ENCODE data around the gene AHCYL2.

AHCYL2 gene

DNA sequence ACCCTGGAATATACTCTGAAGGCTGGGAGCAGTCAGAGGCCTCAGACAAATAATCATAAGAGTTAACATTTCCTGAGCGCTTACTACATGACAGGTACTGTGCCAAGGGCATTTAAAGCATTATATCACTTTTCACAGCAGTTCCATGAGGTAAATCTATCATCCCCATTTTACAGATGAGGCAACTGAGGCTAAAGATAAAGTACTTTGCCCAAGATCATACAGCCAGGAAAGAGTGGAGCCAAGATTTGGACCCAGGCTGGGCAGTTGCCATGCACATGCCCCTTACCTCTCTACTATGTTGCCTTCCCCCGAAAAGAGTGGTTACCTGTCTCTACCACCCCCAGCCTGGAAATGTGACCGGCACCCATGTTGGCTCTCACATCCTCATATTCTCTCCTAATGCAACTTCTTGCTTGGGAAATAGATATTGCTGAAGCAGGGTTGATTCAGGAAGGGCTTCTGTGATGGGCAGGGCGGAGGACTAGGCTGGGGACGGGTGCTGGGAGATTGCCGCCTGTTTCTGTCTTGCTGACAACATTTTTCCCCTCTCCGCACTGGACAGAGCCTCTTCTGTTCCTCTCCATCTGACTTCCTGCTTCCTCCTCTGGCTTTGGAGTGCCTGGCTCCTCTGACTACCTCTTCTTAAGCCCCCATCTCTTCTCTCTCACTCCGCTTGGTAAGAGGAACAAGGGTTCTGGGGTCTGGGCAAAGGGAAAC is 22.6 kb upstream of the AHCYL2 start:
- Histone ChIP-seq H3K4me2 (ENCODE audit: low read length) (no peak overlapping the region), H3K4me3 (ENCODE audit: low read length) (no peak overlapping the region), H3K79me2 (ENCODE audit: control insufficient read depth, low read length) (no peaks in the 10 kb centered on the region), H3K27me3 (ENCODE audit: control insufficient read depth, low read length) (no peaks in the 10 kb centered on the region), H3K9me2 (replicated peaks; ENCODE audit: control insufficient read depth, low read length) (no peaks in the 10 kb centered on the region), H4K20me1 (ENCODE audit: control insufficient read depth, insufficient read depth, low read depth, low read length) (no peaks in the 10 kb centered on the region), H3K4me1 (ENCODE audit: control insufficient read depth, low read length) (peaks cover 5% of the 10 kb centered on the region), H3F3A (ENCODE audit: control insufficient read depth, insufficient read depth) (no peaks in the 10 kb centered on the region), H3K36me3 (ENCODE audit: control insufficient read depth, low read length) (no peaks in the 10 kb centered on the region), H3K9me3 (ENCODE audit: control insufficient read depth, insufficient read depth, low read length) (no peaks in the 10 kb centered on the region), H3K27ac (ENCODE audit: low read depth, low read length) (no peak overlapping the region)
- TF ChIP-seq, protein P1, sequence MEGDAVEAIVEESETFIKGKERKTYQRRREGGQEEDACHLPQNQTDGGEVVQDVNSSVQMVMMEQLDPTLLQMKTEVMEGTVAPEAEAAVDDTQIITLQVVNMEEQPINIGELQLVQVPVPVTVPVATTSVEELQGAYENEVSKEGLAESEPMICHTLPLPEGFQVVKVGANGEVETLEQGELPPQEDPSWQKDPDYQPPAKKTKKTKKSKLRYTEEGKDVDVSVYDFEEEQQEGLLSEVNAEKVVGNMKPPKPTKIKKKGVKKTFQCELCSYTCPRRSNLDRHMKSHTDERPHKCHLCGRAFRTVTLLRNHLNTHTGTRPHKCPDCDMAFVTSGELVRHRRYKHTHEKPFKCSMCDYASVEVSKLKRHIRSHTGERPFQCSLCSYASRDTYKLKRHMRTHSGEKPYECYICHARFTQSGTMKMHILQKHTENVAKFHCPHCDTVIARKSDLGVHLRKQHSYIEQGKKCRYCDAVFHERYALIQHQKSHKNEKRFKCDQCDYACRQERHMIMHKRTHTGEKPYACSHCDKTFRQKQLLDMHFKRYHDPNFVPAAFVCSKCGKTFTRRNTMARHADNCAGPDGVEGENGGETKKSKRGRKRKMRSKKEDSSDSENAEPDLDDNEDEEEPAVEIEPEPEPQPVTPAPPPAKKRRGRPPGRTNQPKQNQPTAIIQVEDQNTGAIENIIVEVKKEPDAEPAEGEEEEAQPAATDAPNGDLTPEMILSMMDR (IDR thresholded peaks at IDR 0.05; ENCODE audit: low read depth, low read length, poor library complexity, severe bottlenecking): no peak
- no peak for TF ChIP-seq EZH2phosphoT487 (IDR thresholded peaks at IDR 0.05; ENCODE audit: borderline replicate concordance, low read length)

DNA sequence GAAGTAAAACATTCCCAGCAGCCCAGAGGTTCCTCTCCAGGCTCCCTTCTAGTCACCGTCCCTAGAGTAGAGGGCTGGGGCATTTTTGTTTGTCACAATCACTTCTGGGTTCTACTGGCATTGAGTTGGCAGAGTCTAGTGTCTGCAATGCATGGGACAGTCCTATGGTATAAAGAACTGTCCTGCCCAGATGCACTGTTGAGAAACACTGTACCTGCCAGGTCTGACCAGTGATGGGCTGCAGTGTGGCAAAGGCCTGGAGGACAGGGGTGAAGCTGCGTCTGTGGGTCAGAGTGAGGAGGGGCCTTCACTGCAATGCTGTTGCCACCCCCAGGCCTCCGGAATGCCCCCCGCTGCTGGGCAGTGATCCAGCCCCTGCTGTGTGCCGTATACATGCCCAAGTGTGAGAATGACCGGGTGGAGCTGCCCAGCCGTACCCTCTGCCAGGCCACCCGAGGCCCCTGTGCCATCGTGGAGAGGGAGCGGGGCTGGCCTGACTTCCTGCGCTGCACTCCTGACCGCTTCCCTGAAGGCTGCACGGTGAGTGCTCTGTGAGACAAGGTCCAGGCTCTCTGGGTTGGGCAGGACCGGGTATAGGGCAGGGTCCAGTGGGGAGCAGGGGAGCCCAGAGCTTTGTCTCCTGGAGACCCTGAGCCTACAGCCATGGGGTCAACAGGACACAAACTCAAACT is 21.6 kb upstream of the AHCYL2 start:
- Histone ChIP-seq H3K4me2 (ENCODE audit: low read length) (no peak overlapping the region), H4K20me1 (ENCODE audit: control insufficient read depth, insufficient read depth, low read depth, low read length) (no peaks in the 10 kb centered on the region), H3K4me1 (ENCODE audit: control insufficient read depth, low read length) (no peaks in the 10 kb centered on the region), H3K27ac (ENCODE audit: low read depth, low read length) (no peak overlapping the region), H3K9me2 (replicated peaks; ENCODE audit: control insufficient read depth, low read length) (no peaks in the 10 kb centered on the region), H3K27me3 (ENCODE audit: control insufficient read depth, low read length) (no peaks in the 10 kb centered on the region), H3K79me2 (ENCODE audit: control insufficient read depth, low read length) (no peaks in the 10 kb centered on the region), H3F3A (ENCODE audit: control insufficient read depth, insufficient read depth) (no peaks in the 10 kb centered on the region), H3K4me3 (ENCODE audit: low read length) (no peak overlapping the region), H3K36me3 (ENCODE audit: control insufficient read depth, low read length) (no peaks in the 10 kb centered on the region), H3K9me3 (ENCODE audit: control insufficient read depth, insufficient read depth, low read length) (no peaks in the 10 kb centered on the region)
- TF ChIP-seq EZH2phosphoT487 (IDR thresholded peaks at IDR 0.05; ENCODE audit: borderline replicate concordance, low read length): no peak
- TF ChIP-seq, protein P1 (IDR thresholded peaks at IDR 0.05; ENCODE audit: low read depth, low read length, poor library complexity, severe bottlenecking): no peak

DNA sequence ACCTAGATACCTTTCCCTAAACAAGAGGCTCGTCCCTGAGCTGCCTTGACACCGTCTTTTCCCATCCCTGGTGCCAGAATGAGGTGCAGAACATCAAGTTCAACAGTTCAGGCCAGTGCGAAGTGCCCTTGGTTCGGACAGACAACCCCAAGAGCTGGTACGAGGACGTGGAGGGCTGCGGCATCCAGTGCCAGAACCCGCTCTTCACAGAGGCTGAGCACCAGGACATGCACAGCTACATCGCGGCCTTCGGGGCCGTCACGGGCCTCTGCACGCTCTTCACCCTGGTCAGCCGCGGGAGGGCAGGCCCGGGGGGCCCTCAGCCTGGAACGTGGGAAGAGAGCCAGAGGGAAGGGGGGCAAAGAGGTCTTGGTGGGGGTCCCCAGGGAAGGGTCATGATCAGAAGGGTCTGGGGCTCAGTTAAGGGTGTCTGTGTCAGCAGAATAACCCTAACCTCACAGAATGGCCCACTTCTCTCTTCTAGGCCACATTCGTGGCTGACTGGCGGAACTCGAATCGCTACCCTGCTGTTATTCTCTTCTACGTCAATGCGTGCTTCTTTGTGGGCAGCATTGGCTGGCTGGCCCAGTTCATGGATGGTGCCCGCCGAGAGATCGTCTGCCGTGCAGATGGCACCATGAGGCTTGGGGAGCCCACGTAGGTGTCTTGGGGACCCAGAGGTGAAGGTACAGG is 19.6 kb upstream of the AHCYL2 start:
- Histone ChIP-seq H3K27ac (ENCODE audit: low read depth, low read length) (no peak overlapping the region), H3K36me3 (ENCODE audit: control insufficient read depth, low read length) (no peaks in the 10 kb centered on the region), H3K9me3 (ENCODE audit: control insufficient read depth, insufficient read depth, low read length) (no peaks in the 10 kb centered on the region), H3K4me3 (ENCODE audit: low read length) (no peak overlapping the region), H3K9me2 (replicated peaks; ENCODE audit: control insufficient read depth, low read length) (no peaks in the 10 kb centered on the region), H3K4me2 (ENCODE audit: low read length) (no peak overlapping the region), H3K79me2 (ENCODE audit: control insufficient read depth, low read length) (no peaks in the 10 kb centered on the region), H3F3A (ENCODE audit: control insufficient read depth, insufficient read depth) (no peaks in the 10 kb centered on the region), H3K4me1 (ENCODE audit: control insufficient read depth, low read length) (no peaks in the 10 kb centered on the region), H3K27me3 (ENCODE audit: control insufficient read depth, low read length) (no peaks in the 10 kb centered on the region), H4K20me1 (ENCODE audit: control insufficient read depth, insufficient read depth, low read depth, low read length) (no peaks in the 10 kb centered on the region)
- TF ChIP-seq, protein P1 (IDR thresholded peaks at IDR 0.05; ENCODE audit: low read depth, low read length, poor library complexity, severe bottlenecking): no peak
- TF ChIP-seq EZH2phosphoT487 (IDR thresholded peaks at IDR 0.05; ENCODE audit: borderline replicate concordance, low read length): no peak
